Progenitor cell of endocrine pancreas (in vitro differentiated cells): Measurements from ENCODE around the gene GDA. TPM values are rescaled to one million over a fixed set of nuclear protein-coding genes. Genes with fewer than 3 reads are reported as not detected.
A peak's percentile ranks its signal among the peaks of the same experiment; 100 is the strongest.
"Not testable (repeated sequence)": the region's sequence is repeated elsewhere in the genome, so short reads cannot be mapped to it uniquely, and the experiment has no call there.

Source experiments
- DNase-seq: peaks from one replicate; pipeline ENCODE4 v3.0.0; 2021; ENCODE audit warnings: low spot score; ENCODE audit not compliant: unreplicated experiment
- H3K27ac Mint-ChIP-seq: 2 replicates; pipeline ENCODE4 v1.8.0; 2021; ENCODE audit warnings: mild to moderate bottlenecking, moderate library complexity, mixed read lengths
- H3K27me3 Mint-ChIP-seq: 2 replicates; pipeline ENCODE4 v1.8.0; 2021; ENCODE audit warnings: mixed read lengths
- H3K36me3 Mint-ChIP-seq: 2 replicates; pipeline ENCODE4 v1.8.0; 2022; ENCODE audit warnings: mixed read lengths; ENCODE audit not compliant: insufficient read depth
- H3K4me1 Mint-ChIP-seq: 2 replicates; pipeline ENCODE4 v1.8.0; 2021; ENCODE audit warnings: low read depth, mixed read lengths
- H3K4me3 Mint-ChIP-seq: 2 replicates; pipeline ENCODE4 v1.8.0; 2021; ENCODE audit warnings: low read depth, mild to moderate bottlenecking, moderate library complexity, mixed read lengths
- H3K9me3 Mint-ChIP-seq: 2 replicates; pipeline ENCODE4 v1.8.0; 2021; ENCODE audit warnings: low read depth, mixed read lengths
- total RNA-seq: library from RNA; stranded (reverse); gene quantifications from 2 replicates; pipeline ENCODE4 v1.2.1, GENCODE V29; 2021
- TF ChIP-seq, protein P1 (sequence below): fragments of 200-600 bp; sonication (generic); IDR thresholded peaks from one replicate; pipeline ENCODE4 v1.5.0; 2021; ENCODE audit warnings: antibody characterized with exemption, mild to moderate bottlenecking; ENCODE audit not compliant: unreplicated experiment

GDA gene
- total RNA-seq, 1 donor from 2014 or later: 5.5 TPM

DNA sequence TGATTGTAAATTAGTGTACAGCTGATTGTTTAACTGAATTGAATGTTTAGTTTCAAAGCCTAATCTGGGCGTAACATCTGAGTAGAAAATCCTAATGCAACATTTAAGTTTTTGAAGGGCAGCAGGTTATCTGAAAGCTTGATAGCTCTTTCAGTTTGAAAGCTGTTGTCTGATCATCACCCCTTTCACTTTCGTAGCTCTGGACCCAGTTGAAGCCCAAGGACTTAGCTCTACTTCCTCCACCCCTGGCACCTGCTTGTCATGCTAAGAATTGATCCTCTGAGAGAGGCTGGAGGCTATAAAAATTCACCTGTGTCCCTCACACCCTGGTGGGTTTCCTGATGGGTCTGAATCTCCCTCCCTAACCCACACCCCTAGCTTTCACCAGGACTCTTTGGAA is 129.7 kb downstream of the GDA start:
- TF ChIP-seq, protein P1, sequence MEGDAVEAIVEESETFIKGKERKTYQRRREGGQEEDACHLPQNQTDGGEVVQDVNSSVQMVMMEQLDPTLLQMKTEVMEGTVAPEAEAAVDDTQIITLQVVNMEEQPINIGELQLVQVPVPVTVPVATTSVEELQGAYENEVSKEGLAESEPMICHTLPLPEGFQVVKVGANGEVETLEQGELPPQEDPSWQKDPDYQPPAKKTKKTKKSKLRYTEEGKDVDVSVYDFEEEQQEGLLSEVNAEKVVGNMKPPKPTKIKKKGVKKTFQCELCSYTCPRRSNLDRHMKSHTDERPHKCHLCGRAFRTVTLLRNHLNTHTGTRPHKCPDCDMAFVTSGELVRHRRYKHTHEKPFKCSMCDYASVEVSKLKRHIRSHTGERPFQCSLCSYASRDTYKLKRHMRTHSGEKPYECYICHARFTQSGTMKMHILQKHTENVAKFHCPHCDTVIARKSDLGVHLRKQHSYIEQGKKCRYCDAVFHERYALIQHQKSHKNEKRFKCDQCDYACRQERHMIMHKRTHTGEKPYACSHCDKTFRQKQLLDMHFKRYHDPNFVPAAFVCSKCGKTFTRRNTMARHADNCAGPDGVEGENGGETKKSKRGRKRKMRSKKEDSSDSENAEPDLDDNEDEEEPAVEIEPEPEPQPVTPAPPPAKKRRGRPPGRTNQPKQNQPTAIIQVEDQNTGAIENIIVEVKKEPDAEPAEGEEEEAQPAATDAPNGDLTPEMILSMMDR: no peak
- Mint-ChIP-seq H3K9me3 (no peaks in the 10 kb centered on the region), H3K27ac (no peak overlapping the region), H3K27me3 (peaks cover 3% of the 10 kb centered on the region), H3K4me3 (no peak overlapping the region), H3K4me1 (no peaks in the 10 kb centered on the region), H3K36me3 (no peaks in the 10 kb centered on the region)
- no peak for DNase-seq

DNA sequence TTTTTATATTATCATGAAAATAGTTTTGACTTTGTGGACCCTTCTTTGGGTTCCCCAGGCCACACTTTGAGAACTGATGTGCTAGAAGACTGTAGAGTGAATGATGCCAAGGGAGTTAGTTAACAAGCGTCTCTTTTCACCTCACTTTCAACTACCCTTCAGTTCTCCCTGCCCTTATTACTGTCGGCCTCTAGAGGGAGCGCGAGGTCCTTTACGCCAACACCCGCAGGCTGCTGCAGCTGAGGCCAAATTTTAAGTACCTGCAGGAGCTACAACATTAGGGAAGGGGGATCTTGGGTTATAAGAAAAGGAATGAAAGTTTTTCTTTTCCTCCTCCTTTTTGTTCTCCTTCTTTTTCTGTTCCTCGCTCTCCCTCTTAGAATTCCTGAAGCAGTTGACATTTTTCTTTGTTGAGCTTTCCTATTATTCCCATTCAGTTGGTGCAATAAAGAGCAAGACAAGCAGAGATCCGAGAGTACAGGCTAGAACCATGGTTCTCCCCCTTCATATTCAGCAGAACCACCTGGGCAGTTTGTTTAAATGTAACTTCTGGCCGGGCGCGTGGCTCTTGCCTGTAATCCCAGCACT is 131.8 kb downstream of the GDA start:
- Mint-ChIP-seq H3K4me1 (no peaks in the 10 kb centered on the region), H3K9me3 (no peaks in the 10 kb centered on the region), H3K4me3 (no peak overlapping the region), H3K27ac (no peak overlapping the region), H3K27me3 (peaks cover 3% of the 10 kb centered on the region), H3K36me3 (no peaks in the 10 kb centered on the region)
- TF ChIP-seq, protein P1: peak; percentile 93
- DNase-seq: peak; percentile 29

DNA sequence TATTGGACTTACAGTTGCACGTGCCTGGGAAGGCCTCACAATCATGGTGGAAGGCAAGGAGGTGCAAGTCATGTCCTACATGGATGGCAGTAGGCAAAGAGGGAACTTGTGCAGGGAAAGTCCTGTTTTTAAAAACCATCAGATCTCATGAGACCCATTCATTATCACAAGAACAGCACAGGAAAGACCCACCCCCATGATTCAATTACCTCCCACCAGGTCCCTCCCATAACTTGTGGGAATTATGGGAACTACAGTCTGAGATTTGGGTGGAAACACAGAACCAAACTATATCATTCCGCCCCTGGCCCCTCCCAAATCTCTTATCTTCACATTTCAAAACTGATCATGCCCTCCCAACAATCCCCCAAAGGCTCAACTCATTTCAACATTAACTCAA is 140.2 kb downstream of the GDA start:
- no peaks in the 10 kb centered on the region for H3K27me3 Mint-ChIP-seq
- peaks cover 3% of the 10 kb centered on the region for H3K36me3 Mint-ChIP-seq
- TF ChIP-seq, protein P1: no peak
- DNase-seq: no peak
- H3K4me1 Mint-ChIP-seq: no peaks in the 10 kb centered on the region
- H3K9me3 Mint-ChIP-seq: peaks cover 12% of the 10 kb centered on the region
- no peak overlapping the region for H3K4me3 Mint-ChIP-seq
- no peak overlapping the region for H3K27ac Mint-ChIP-seq

DNA sequence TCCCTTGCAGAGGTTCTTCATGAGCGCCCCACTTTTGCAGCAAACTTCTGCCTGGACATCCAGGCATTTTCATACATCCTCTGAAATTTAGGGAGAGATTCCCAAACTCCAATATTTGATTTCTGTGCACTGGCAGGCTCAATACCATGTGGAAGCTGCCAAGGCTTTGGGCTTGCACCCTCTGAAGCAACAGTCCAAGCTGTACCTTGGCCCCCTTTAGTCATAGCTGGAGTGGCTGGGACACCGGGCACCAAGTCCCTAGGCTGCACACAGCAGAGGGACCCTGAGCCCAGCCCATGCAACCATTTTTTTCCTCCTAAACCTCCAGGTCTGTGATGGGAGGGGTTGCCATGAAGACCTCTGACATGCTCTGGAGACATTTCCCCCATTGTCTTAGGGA is 141.1 kb downstream of the GDA start:
- H3K27me3 Mint-ChIP-seq: no peaks in the 10 kb centered on the region
- H3K4me1 Mint-ChIP-seq: peaks cover 4% of the 10 kb centered on the region
- DNase-seq: no peak
- TF ChIP-seq, protein P1: no peak
- peaks cover 12% of the 10 kb centered on the region for H3K9me3 Mint-ChIP-seq
- H3K36me3 Mint-ChIP-seq: peaks cover 3% of the 10 kb centered on the region
- no peak overlapping the region for H3K4me3 Mint-ChIP-seq
- H3K27ac Mint-ChIP-seq: no peak overlapping the region

DNA sequence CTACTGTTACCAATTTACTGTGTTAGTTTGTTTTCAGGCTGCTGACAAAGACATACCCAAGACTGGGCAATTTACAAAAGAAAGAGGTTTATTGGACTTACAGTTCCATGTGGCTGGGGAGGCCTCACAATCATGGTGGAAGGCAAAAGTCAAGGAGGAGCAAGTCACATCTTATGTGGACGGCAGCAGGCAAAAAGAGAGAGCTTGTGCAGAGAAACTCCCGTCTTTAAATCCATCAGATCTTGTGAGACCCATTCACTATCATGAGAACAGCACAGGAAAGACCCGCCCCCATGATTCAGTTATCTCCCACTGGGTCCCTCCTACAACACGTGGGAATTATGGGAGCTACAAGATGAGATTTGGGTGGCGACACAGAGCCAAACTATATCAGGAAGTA is 142.3 kb downstream of the GDA start:
- H3K27ac Mint-ChIP-seq, H3K27me3 Mint-ChIP-seq, DNase-seq, H3K4me3 Mint-ChIP-seq, H3K4me1 Mint-ChIP-seq, H3K36me3 Mint-ChIP-seq: not testable (repeated sequence)
- H3K9me3 Mint-ChIP-seq: peaks cover 12% of the 10 kb centered on the region

DNA sequence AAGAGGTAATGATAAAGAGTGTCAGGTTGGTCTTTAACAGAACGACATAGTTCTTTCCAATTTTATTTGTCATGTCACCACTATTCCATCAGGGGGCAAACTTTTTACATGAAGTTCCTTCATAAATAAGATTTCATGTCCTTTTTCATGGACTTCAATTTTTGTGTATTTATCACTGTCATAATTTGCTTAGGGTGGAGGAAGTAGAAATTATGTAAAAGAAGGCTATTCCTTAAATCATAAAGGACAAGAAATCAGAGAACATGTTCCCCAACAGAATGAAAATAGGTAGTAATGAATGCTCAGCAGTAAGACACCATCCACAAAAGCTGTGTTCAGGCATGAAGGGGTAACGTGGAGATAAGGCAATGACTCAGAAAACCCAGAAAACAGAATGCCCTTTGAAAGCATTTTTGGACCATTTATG is 143.0 kb downstream of the GDA start:
- no peak overlapping the region for H3K4me3 Mint-ChIP-seq
- TF ChIP-seq, protein P1: peak; percentile 54
- no peak overlapping the region for H3K27ac Mint-ChIP-seq
- H3K36me3 Mint-ChIP-seq: peaks cover 3% of the 10 kb centered on the region
- H3K4me1 Mint-ChIP-seq: peaks cover 4% of the 10 kb centered on the region
- H3K9me3 Mint-ChIP-seq: peaks cover 12% of the 10 kb centered on the region
- H3K27me3 Mint-ChIP-seq: no peaks in the 10 kb centered on the region
- DNase-seq: no peak
